CD4-positive, alpha-beta T cell (primary cell): ENCODE measurements around the gene EPC2. TPM values are rescaled to one million over a fixed set of nuclear protein-coding genes. Genes with fewer than 3 reads are reported as not detected.
A peak's percentile ranks its signal among the peaks of the same experiment; 100 is the strongest.

Experiments used
- ATAC-seq: fragments of 200-7000 bp; cut with Tn5 transposase; one replicate; pipeline ENCODE4 v1.10.0; 2022; ENCODE audit warnings: mild to moderate bottlenecking; ENCODE audit not compliant: poor library complexity
- CTCF ChIA-PET: fragments of 350-600 bp; sonication (Branson Sonifier 250); formaldehyde crosslinking; loops from one replicate; lab custom pipeline; 2021; ENCODE audit warnings: antibody characterized with exemption, inconsistent platforms; lab: Charles Lee
- POLR2A ChIA-PET: fragments of 350-600 bp; sonication (Branson Sonifier 250); formaldehyde crosslinking; loops from one replicate; lab custom pipeline; 2021; ENCODE audit warnings: antibody characterized with exemption, inconsistent platforms; lab: Charles Lee
- DNase-seq, 14 experiments: peaks; one replicate each; pipeline ENCODE4 v3.0.0-alpha.2; 2013 to 2020; ENCODE audit warnings: mixed read lengths in 2 of 14
- H3K27ac ChIP-seq, 2 donors: one replicate each; pipeline versions ENCODE4 v1.5.1 to v1.7.0; 2013; ENCODE audit warnings: low read length in 2 of 2, low read depth in 1 of 2, mild to moderate bottlenecking in 1 of 2
- H3K27me3 ChIP-seq, 2 experiments: 1 replicate in 1 of 2; 2 replicates in 1 of 2; pipeline versions ENCODE4 v1.6.1 to v1.7.0; 2013; ENCODE audit warnings: low read length in 2 of 2, control low read depth in 1 of 2, mild to moderate bottlenecking in 1 of 2, moderate library complexity in 1 of 2; ENCODE audit not compliant: insufficient read depth in 2 of 2, control insufficient read depth in 1 of 2
- H3K36me3 ChIP-seq: one replicate; pipeline ENCODE4 v1.6.1; 2013; ENCODE audit warnings: low read length, control low read depth; ENCODE audit not compliant: insufficient read depth
- H3K4me1 ChIP-seq: one replicate; pipeline ENCODE4 v1.6.1; 2013; ENCODE audit warnings: low read length, control low read depth; ENCODE audit not compliant: insufficient read depth
- H3K4me3 ChIP-seq: one replicate; pipeline ENCODE4 v1.5.1; 2013; ENCODE audit warnings: mild to moderate bottlenecking, low read length, moderate library complexity
- H3K9me3 ChIP-seq, 2 experiments: 1 replicate in 1 of 2; 2 replicates in 1 of 2; pipeline versions ENCODE4 v1.6.1 to v1.7.0; 2013; ENCODE audit warnings: low read length in 2 of 2, mild to moderate bottlenecking in 2 of 2, control low read depth in 1 of 2, moderate library complexity in 1 of 2; ENCODE audit not compliant: control insufficient read depth in 1 of 2, insufficient read depth in 1 of 2
- H3K27ac Mint-ChIP-seq: one replicate; pipeline ENCODE4 v1.8.0; 2020; ENCODE audit warnings: mixed read lengths
- H3K27me3 Mint-ChIP-seq: one replicate; pipeline ENCODE4 v1.8.0; 2021; ENCODE audit warnings: mixed read lengths
- H3K36me3 Mint-ChIP-seq: one replicate; pipeline ENCODE4 v1.8.0; 2021; ENCODE audit warnings: low read depth, mixed read lengths
- H3K4me1 Mint-ChIP-seq: one replicate; pipeline ENCODE4 v1.8.0; 2021; ENCODE audit warnings: low read depth, mixed read lengths
- H3K4me3 Mint-ChIP-seq: one replicate; pipeline ENCODE4 v1.8.0; 2020; ENCODE audit warnings: mild to moderate bottlenecking, mixed read lengths
- H3K9me3 Mint-ChIP-seq: one replicate; pipeline ENCODE4 v1.8.0; 2020; ENCODE audit warnings: mixed read lengths
- intact Hi-C, 2 experiments: fragments of 100-400 bp; cut with DNase I in 1 of 2; cut with micrococcal nuclease in 1 of 2; formaldehyde crosslinking; loops; one replicate each; pipeline versions ENCODE4 v1.15.1 to v1.9.0; 2023 to 2025; cut with DNase I, micrococcal nuclease
- total RNA-seq, 174 experiments: library from RNA in 2 of 174; stranded (reverse) in 2 of 174; gene quantifications; one replicate each; pipeline ENCODE4 v1.2.3 and lab custom pipeline; 2021 to 2026
- TF ChIP-seq, protein P1 (sequence below): fragments of 200-600 bp; IDR thresholded peaks from one replicate; pipeline ENCODE4 v1.8.0; 2022; ENCODE audit warnings: antibody characterized with exemption, mild to moderate bottlenecking

Gene EPC2
- total RNA-seq, 2 experiments from 2014 or later, result 79.6 to 85.5 TPM

DNA sequence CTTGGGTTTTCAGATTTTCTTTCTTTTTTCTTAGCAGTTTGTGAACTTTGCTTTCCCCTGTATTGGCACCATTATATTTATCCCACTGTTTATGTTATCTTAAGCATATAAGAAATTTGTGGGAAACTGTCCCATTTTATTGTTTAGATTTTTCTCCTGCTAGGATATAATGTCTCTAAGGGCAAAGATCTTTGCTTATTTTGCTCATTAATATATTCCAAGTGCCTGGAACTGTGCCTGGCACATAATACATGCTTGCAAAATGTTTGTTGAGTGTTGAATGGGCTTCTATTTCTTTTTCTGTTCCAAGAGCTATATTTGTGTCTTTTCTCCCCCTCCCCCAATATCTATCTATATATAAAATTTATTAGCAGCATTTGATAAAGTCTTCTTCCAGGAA is 5.4 kb downstream of the EPC2 start:
- Histone ChIP-seq H3K36me3 (no peaks in the 10 kb centered on the region), H3K4me1 (peaks cover 34% of the 10 kb centered on the region), H3K4me3 (no peak overlapping the region), H3K9me3 (no peaks in the 10 kb centered on the region), H3K27me3 (no peaks in the 10 kb centered on the region), H3K27ac (no peak overlapping the region)
- intact Hi-C loops, result loop anchor here (2.0 to 10.0 kb wide), 8 partner anchors 15 to 932 kb away; partner anchors contain the start of genes ACVR2A (in 1 of the 2) and KIF5C (in 1 of the 2)
- DNase-seq, result no peak
- no peaks in the 10 kb centered on the region for H3K27me3 Mint-ChIP-seq
- H3K36me3 Mint-ChIP-seq, result peaks cover 18% of the 10 kb centered on the region
- H3K27ac Mint-ChIP-seq, result no peak overlapping the region
- peaks cover 74% of the 10 kb centered on the region for H3K4me1 Mint-ChIP-seq
- ATAC-seq, result no peak
- no peak overlapping the region for H3K4me3 Mint-ChIP-seq
- no peaks in the 10 kb centered on the region for H3K9me3 Mint-ChIP-seq
- ChIA-PET CTCF (no interaction called here), POLR2A (interaction anchor here (0.6 to 1.6 kb wide), 3 partner anchors 9 to 126 kb away, joined by 3 to 4 read pairs (median 3); no protein-coding TSS in a partner anchor)
- TF ChIP-seq, protein P1, sequence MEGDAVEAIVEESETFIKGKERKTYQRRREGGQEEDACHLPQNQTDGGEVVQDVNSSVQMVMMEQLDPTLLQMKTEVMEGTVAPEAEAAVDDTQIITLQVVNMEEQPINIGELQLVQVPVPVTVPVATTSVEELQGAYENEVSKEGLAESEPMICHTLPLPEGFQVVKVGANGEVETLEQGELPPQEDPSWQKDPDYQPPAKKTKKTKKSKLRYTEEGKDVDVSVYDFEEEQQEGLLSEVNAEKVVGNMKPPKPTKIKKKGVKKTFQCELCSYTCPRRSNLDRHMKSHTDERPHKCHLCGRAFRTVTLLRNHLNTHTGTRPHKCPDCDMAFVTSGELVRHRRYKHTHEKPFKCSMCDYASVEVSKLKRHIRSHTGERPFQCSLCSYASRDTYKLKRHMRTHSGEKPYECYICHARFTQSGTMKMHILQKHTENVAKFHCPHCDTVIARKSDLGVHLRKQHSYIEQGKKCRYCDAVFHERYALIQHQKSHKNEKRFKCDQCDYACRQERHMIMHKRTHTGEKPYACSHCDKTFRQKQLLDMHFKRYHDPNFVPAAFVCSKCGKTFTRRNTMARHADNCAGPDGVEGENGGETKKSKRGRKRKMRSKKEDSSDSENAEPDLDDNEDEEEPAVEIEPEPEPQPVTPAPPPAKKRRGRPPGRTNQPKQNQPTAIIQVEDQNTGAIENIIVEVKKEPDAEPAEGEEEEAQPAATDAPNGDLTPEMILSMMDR, result no peak

- H3K36me3 ChIP-seq, result no peaks in the 10 kb centered on the region
- no peaks in the 10 kb centered on the region for H3K9me3 Mint-ChIP-seq
- intact Hi-C loops, result loop anchor here in 1 of 2 experiments (2.0 kb wide), 1 partner anchor 14 kb away; no protein-coding TSS in a partner anchor
- no peaks in the 10 kb centered on the region for H3K27me3 ChIP-seq
- H3K27ac ChIP-seq, result no peak overlapping the region
- peak overlapping the region; percentile 14 for H3K4me3 Mint-ChIP-seq
- H3K9me3 ChIP-seq, result no peaks in the 10 kb centered on the region
- TF ChIP-seq, protein P1, result no peak
- ATAC-seq (no peak), DNase-seq (no peak)
- no peak overlapping the region for H3K27ac Mint-ChIP-seq
- CTCF ChIA-PET, result no interaction called here
- H3K4me3 ChIP-seq, result no peak overlapping the region
- POLR2A ChIA-PET, result no interaction called here
- H3K4me1 Mint-ChIP-seq, result peaks cover 84% of the 10 kb centered on the region
- peaks cover 34% of the 10 kb centered on the region for H3K4me1 ChIP-seq
- H3K36me3 Mint-ChIP-seq, result peaks cover 10% of the 10 kb centered on the region
- no peaks in the 10 kb centered on the region for H3K27me3 Mint-ChIP-seq
Observed at GRCh38 chr2:148650881-148651280, 6.3 kb downstream of the EPC2 start.

DNA sequence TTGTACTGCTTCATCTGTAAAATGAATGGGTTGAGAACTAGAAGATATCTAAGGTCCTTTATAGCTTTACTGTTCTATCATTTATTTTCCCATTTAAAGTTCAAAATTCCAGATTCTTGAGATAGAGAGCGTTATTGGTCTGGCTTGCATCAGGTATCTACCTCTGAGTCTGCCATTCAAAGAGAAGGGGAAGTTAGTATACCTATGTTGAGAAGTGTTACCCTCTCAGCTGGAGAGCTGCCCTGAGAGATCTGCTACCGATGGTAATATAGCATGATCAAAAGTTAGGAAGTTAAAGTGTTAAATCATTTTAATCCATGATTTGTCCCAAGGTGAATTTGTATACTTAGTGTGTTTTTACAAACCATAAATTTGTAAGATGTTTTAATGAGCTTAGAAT is 7.4 kb downstream of the EPC2 start:
- Mint-ChIP-seq H3K4me3 (peak overlapping the region; percentile 64), H3K27ac (peak overlapping the region; percentile 25), H3K36me3 (peaks cover 5% of the 10 kb centered on the region), H3K27me3 (no peaks in the 10 kb centered on the region), H3K9me3 (no peaks in the 10 kb centered on the region), H3K4me1 (peaks cover 90% of the 10 kb centered on the region)
- ATAC-seq (no peak), DNase-seq (no peak)
- ChIA-PET CTCF (no interaction called here), POLR2A (no interaction called here)
- Histone ChIP-seq H3K36me3 (no peaks in the 10 kb centered on the region), H3K4me3 (no peak overlapping the region), H3K9me3 (no peaks in the 10 kb centered on the region), H3K27me3 (no peaks in the 10 kb centered on the region), H3K27ac (no peak overlapping the region), H3K4me1 (peaks cover 29% of the 10 kb centered on the region)
- intact Hi-C loops, result loop anchor here in 1 of 2 experiments (2.0 kb wide), 1 partner anchor 13 kb away; no protein-coding TSS in a partner anchor
- TF ChIP-seq, protein P1, result no peak
